VCaP (cell line): ENCODE results near the gene ROBO2.

Experiments used
- H3K27ac ChIP-seq: fragments of 450-650 bp; 2 replicates; pipeline ENCODE4 v1.5.1; 2017
- CTCF ChIP-seq: fragments of 450-650 bp; conservative IDR thresholded peaks from 2 replicates; pipeline ENCODE4 v1.5.1; 2017; ENCODE audit warnings: mild to moderate bottlenecking, moderate library complexity

ROBO2 gene

GRCh38 chr3:77529522-77529921 is 489.6 kb downstream of the ROBO2 start:
- H3K27ac ChIP-seq, result no peak overlapping the region
- TF ChIP-seq CTCF, result no peak

- TF ChIP-seq CTCF, result no peak
- no peak overlapping the region for H3K27ac ChIP-seq
These were observed 491.0 kb downstream of the ROBO2 start for GRCh38 chr3:77530870-77531269.

- H3K27ac ChIP-seq, result no peak overlapping the region
- TF ChIP-seq CTCF, result no peak
These were observed 495.2 kb downstream of the ROBO2 start for GRCh38 chr3:77535116-77535515.

GRCh38 chr3:77536038-77536775 is 496.3 kb downstream of the ROBO2 start:
- no peak overlapping the region for H3K27ac ChIP-seq

GRCh38 chr3:77539014-77539413 is 499.1 kb downstream of the ROBO2 start:
- no peak for TF ChIP-seq CTCF

More at GRCh38 chr3:77536038-77536775, 496.3 kb downstream of the ROBO2 start:
- TF ChIP-seq CTCF, result no peak

GRCh38 chr3:77539677-77540076 is 499.8 kb downstream of the ROBO2 start:
- no peak for TF ChIP-seq CTCF

More at GRCh38 chr3:77539014-77539413, 499.1 kb downstream of the ROBO2 start:
- H3K27ac ChIP-seq, result no peak overlapping the region

GRCh38 chr3:77541203-77541922 is 501.5 kb downstream of the ROBO2 start:
- H3K27ac ChIP-seq, result no peak overlapping the region
- no peak for TF ChIP-seq CTCF

More at GRCh38 chr3:77539677-77540076, 499.8 kb downstream of the ROBO2 start:
- H3K27ac ChIP-seq, result no peak overlapping the region
